Ovary (tissue), 9 donors: ENCODE results near the gene ZSCAN32. TPM values are rescaled to one million over a fixed set of nuclear protein-coding genes. Genes with fewer than 3 reads are reported as not detected.

ENCODE experiments used
- DNase-seq, 5 donors: peaks; one replicate each; pipeline ENCODE4 v3.0.0-alpha.2; 2019 to 2020
- H3K27ac ChIP-seq, 2 donors: fragments of 200-600 bp; one replicate each; pipeline versions ENCODE4 v1.5.1 to v1.8.0; 2019 to 2022
- H3K27me3 ChIP-seq: fragments of 200-600 bp; one replicate; pipeline ENCODE4 v1.8.0; 2022
- H3K36me3 ChIP-seq: fragments of 200-600 bp; sonication (generic); one replicate; pipeline ENCODE4 v1.5.1; 2019
- H3K4me1 ChIP-seq: one replicate; pipeline ENCODE4 v1.8.1; 2013; ENCODE audit warnings: mild to moderate bottlenecking, moderate library complexity; ENCODE audit not compliant: insufficient read depth
- H3K4me3 ChIP-seq: fragments of 200-600 bp; sonication (generic); one replicate; pipeline ENCODE4 v1.5.1; 2017
- H3K9me3 ChIP-seq, 2 donors: fragments of 200-600 bp in 1 of 2; sonication (generic) in 1 of 2; one replicate each; pipeline versions ENCODE4 v1.5.1 to v1.8.1; 2013 to 2019; ENCODE audit warnings: mild to moderate bottlenecking in 1 of 2, moderate library complexity in 1 of 2
- EP300 ChIP-seq: sonication (generic); formaldehyde crosslinking; IDR thresholded peaks from one replicate; pipeline ENCODE4 v1.6.1; 2017; ENCODE audit warnings: antibody characterized with exemption
- POLR2A ChIP-seq: fragments of 450-650 bp; IDR thresholded peaks from one replicate; pipeline ENCODE4 v1.6.1; 2017; ENCODE audit warnings: antibody characterized with exemption, mild to moderate bottlenecking, moderate library complexity
- WGBS, 3 donors: extraction: QIAGEN DNeasy Blood & Tissue Kit in 1 of 3; methylation state at CpG; one replicate each; pipeline versions ENCODE4 v1.1.5 to v1.1.7; 2013 to 2017; 5-methylcytosine and 5-hydroxymethylcytosine counted together
- intact Hi-C, 4 donors: fragments of 100-400 bp; cut with DNase I; formaldehyde crosslinking; loops; one replicate each; pipeline versions ENCODE4 v1.11.0 to v1.15.1; 2022 to 2023
- polyA plus RNA-seq, 2 donors: library from polyadenylated mRNA; stranded (reverse); fragments of 200-250 nt in 1 of 2; fragments of 350-450 nt in 1 of 2; fragmentation: Illumina TruSeq in 1 of 2; extraction: RNeasy Lipid Tissue Mini Kit (QIAGEN cat#74804) in 1 of 2; gene quantifications; one replicate each; pipeline ENCODE4 v1.2.3, GENCODE V29; 2013 to 2014
- total RNA-seq, 7 donors: library from RNA; depleted of rRNA in 2 of 7; stranded (reverse); fragments of >200 nt in 2 of 7; fragmentation: NEBNext Ultra II Directional in 3 of 7; extraction: Animal tissue kit (Norgen Biotek cat#: 25700) in 3 of 7; gene quantifications; one replicate each; pipeline versions ENCODE4 v1.1.0 to v1.2.4, GENCODE V29; 2016 to 2023
- TF ChIP-seq, protein P1 (sequence below), 3 donors: fragments of 450-650 bp in 2 of 3; fragments of 200-600 bp in 1 of 3; IDR thresholded peaks; one replicate each; pipeline versions ENCODE4 v1.5.1 to v1.8.0; 2016 to 2022; ENCODE audit warnings: antibody characterized with exemption in 3 of 3, mild to moderate bottlenecking in 1 of 3
- donor health status: DM: no; HTN: no; CAD: no; lungs with moderate emphysema.
- donor health status: DM: no; HTN: no; CAD: no.
- donor health status: Bipolar disorder and iron deficiency.
- donor health status: DM: yes; HTN: yes; CAD: no.
- donor health status: DM: no; HTN: no; CAD: no.
- donor health status: DM: yes; HTN: yes; CAD: no.

ZSCAN32 gene
- total and polyA plus RNA-seq, 9 donors: 8.0 to 15.4 (median 8.9) TPM

DNA sequence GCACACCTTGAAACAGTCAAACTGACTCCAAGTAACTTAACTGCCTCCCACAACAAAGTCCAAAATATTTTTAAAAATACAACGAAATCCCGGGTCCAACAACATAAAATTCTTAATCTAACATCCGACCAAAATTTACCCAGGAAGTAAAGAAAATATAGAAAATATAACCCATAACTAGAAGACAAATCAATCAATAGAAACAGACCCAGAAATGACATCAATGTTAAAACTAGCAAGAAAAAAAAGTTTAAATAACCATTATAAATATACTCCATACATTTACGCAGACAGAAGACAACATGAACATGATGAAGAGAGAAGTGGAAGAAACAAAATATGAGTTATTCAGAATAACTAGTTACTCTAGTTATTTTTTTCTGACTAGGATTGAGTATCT lies 38.8 kb upstream of the ZSCAN32 start:
- H3K27me3 ChIP-seq: no peaks in the 10 kb centered on the region
- H3K4me3 ChIP-seq: no peak overlapping the region
- no peaks in the 10 kb centered on the region for H3K36me3 ChIP-seq
- intact Hi-C loops: loop anchor here in 1 of 4 donors (5.0 kb wide), 1 partner anchor 42 kb away; no protein-coding TSS in a partner anchor
- H3K4me1 ChIP-seq: peaks cover 4% of the 10 kb centered on the region
- 82 to 93% (median 88%) methylated on average over 4 of the region's 4 CpGs for WGBS, 3 donors
- H3K9me3 ChIP-seq: no peaks in the 10 kb centered on the region
- DNase-seq: no peak
- no peak for TF ChIP-seq POLR2A
- TF ChIP-seq, protein P1, sequence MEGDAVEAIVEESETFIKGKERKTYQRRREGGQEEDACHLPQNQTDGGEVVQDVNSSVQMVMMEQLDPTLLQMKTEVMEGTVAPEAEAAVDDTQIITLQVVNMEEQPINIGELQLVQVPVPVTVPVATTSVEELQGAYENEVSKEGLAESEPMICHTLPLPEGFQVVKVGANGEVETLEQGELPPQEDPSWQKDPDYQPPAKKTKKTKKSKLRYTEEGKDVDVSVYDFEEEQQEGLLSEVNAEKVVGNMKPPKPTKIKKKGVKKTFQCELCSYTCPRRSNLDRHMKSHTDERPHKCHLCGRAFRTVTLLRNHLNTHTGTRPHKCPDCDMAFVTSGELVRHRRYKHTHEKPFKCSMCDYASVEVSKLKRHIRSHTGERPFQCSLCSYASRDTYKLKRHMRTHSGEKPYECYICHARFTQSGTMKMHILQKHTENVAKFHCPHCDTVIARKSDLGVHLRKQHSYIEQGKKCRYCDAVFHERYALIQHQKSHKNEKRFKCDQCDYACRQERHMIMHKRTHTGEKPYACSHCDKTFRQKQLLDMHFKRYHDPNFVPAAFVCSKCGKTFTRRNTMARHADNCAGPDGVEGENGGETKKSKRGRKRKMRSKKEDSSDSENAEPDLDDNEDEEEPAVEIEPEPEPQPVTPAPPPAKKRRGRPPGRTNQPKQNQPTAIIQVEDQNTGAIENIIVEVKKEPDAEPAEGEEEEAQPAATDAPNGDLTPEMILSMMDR (IDR thresholded peaks at IDR 0.05): no peak
- TF ChIP-seq EP300: no peak
- H3K27ac ChIP-seq: no peak overlapping the region

DNA sequence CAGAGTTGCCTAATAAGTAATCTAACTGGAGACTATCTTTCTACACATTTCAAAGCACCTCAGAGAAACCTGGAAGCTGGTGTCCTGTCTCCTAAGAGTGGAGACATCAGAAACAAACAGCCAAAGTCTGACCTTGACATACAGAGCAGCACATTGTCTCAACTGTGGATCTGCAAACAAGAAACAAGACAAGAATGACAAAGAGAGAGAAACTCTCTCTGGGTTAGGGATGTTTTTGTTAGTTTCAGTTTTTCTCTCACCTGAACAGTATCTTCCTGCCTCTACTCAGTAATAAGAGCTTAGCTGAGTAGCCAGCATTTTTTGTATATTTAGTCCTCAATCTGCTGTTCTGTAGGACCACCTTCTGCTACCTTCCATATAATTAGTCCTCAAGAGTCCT lies 33.6 kb upstream of the ZSCAN32 start:
- Histone ChIP-seq H3K4me3 (no peak overlapping the region), H3K9me3 (peaks cover 0 to 3% of the 10 kb centered on the region in 2 donors), H3K36me3 (no peaks in the 10 kb centered on the region), H3K27me3 (no peaks in the 10 kb centered on the region), H3K27ac (no peak overlapping the region), H3K4me1 (no peaks in the 10 kb centered on the region)
- TF ChIP-seq EP300: no peak
- TF ChIP-seq, protein P1 (IDR thresholded peaks at IDR 0.05): no peak
- TF ChIP-seq POLR2A: no peak
- no peak for DNase-seq
- intact Hi-C loops: no loop called here

- intact Hi-C loops: no loop called here
- DNase-seq: peak; percentile 46 to 74 (median 55)
- H3K27ac ChIP-seq: no peak overlapping the region
- 56 to 79% (median 75%) methylated on average over 26 of the region's 26 CpGs for WGBS, 3 donors
- no peaks in the 10 kb centered on the region for H3K36me3 ChIP-seq
- no peaks in the 10 kb centered on the region for H3K27me3 ChIP-seq
- H3K4me3 ChIP-seq: no peak overlapping the region
- no peaks in the 10 kb centered on the region for H3K4me1 ChIP-seq
- no peak for TF ChIP-seq POLR2A
- TF ChIP-seq, protein P1 (IDR thresholded peaks at IDR 0.05): no peak
- TF ChIP-seq EP300: no peak
- peaks cover 0 to 3% of the 10 kb centered on the region in 2 donors for H3K9me3 ChIP-seq
Observed at GRCh38 chr16:3431779-3432219, 31.0 kb upstream of the ZSCAN32 start.

DNA sequence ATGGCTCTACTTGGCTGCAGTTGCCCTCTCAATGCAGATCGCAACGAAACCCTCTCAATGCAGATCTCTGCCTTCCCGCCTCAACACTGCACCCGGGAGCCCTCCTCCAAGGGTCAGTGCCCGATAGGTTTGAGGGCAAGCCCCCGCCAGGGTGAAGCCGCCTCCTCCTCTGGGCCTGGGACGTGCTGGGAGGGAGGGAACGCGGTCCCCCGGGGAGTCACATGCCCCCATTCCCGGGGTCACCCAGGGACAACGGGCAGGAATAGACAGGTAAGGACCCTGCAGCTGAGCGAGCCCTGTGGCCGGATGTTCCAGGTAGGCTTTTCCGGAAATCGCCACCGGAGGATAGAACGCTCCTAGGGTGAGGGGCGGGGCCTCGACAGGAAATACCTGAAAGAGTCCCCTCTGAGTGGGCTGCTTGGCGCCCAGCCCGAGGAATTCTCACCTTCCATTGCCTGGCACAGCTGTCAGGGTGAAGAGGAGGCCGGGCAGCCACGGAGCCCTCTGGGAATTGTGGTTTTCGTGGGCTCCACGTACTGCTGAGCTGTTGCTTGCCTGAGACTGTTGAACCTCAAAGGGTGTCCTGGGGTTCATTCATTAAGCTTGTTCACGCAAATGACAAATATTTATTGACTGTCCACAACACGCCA lies 13.1 kb upstream of the ZSCAN32 start:
- WGBS, 3 donors: 25 to 49% (median 47%) methylated on average over 28 to 29 of the region's 29 CpGs
- Histone ChIP-seq H3K27ac (no peak overlapping the region), H3K4me1 (no peaks in the 10 kb centered on the region), H3K4me3 (no peak overlapping the region), H3K36me3 (no peaks in the 10 kb centered on the region), H3K9me3 (peaks cover 2 to 39% of the 10 kb centered on the region in 2 donors), H3K27me3 (no peaks in the 10 kb centered on the region)
- DNase-seq: no peak
- intact Hi-C loops: no loop called here
- TF ChIP-seq POLR2A (no peak), EP300 (no peak)
- TF ChIP-seq, protein P1 (IDR thresholded peaks at IDR 0.05): no peak
